H9 (cell line): ENCODE data around the gene BANF1. TPM values are rescaled to one million over a fixed set of nuclear protein-coding genes. Genes with fewer than 3 reads are reported as not detected.

Source experiments
- DNase-seq: peaks from one replicate; pipeline ENCODE4 v3.0.0-alpha.2; 2017
- H2AFZ ChIP-seq: one replicate; pipeline ENCODE4 v1.6.1; 2013; ENCODE audit warnings: mild to moderate bottlenecking, low read length, control low read depth, moderate library complexity
- H2AK5ac ChIP-seq: 2 replicates; pipeline ENCODE4 v1.6.1; 2013; ENCODE audit warnings: low read length, control low read depth, mixed read lengths; ENCODE audit not compliant: insufficient read length
- H2BK120ac ChIP-seq: one replicate; pipeline ENCODE4 v1.6.1; 2013; ENCODE audit warnings: low read depth, mild to moderate bottlenecking, low read length, control low read depth, inconsistent platforms; ENCODE audit not compliant: poor library complexity, severe bottlenecking
- H2BK12ac ChIP-seq: 2 replicates; pipeline ENCODE4 v1.6.1; 2013; ENCODE audit warnings: low read length, control low read depth, mixed read lengths, low read depth; ENCODE audit not compliant: insufficient read length
- H2BK15ac ChIP-seq: 2 replicates; pipeline ENCODE4 v1.6.1; 2013; ENCODE audit warnings: low read depth, low read length, control low read depth
- H2BK20ac ChIP-seq: one replicate; pipeline ENCODE4 v1.6.1; 2013; ENCODE audit warnings: low read depth, mild to moderate bottlenecking, low read length, control low read depth, inconsistent platforms; ENCODE audit not compliant: poor library complexity, severe bottlenecking
- H2BK5ac ChIP-seq: 2 replicates; pipeline ENCODE4 v1.6.1; 2013; ENCODE audit warnings: low read length, control low read depth, mixed read lengths; ENCODE audit not compliant: insufficient read length
- H3K14ac ChIP-seq: 2 replicates; pipeline ENCODE4 v1.6.1; 2013; ENCODE audit warnings: low read length, control low read depth; ENCODE audit not compliant: insufficient read depth
- H3K18ac ChIP-seq: 2 replicates; pipeline ENCODE4 v1.6.1; 2013; ENCODE audit warnings: low read depth, mild to moderate bottlenecking, mixed read lengths, low read length, control low read depth; ENCODE audit not compliant: insufficient read length
- H3K23ac ChIP-seq: 2 replicates; pipeline ENCODE4 v1.6.1; 2013; ENCODE audit warnings: low read length, control low read depth, mixed read lengths, low read depth; ENCODE audit not compliant: insufficient read length
- H3K23me2 ChIP-seq: 2 replicates; pipeline ENCODE4 v1.6.1; 2013; ENCODE audit warnings: low read depth, mild to moderate bottlenecking, mixed read lengths, low read length, control low read depth; ENCODE audit not compliant: insufficient read length, poor library complexity, severe bottlenecking
- H3K27ac ChIP-seq: 2 replicates; pipeline ENCODE4 v1.5.1; 2013; ENCODE audit warnings: low read length, control low read depth, mixed read lengths, low read depth; ENCODE audit not compliant: insufficient read length
- H3K27me3 ChIP-seq: 2 replicates; pipeline ENCODE4 v1.6.1; 2013; ENCODE audit warnings: low read length, control low read depth, inconsistent platforms; ENCODE audit not compliant: insufficient read depth
- H3K4ac ChIP-seq: 2 replicates; pipeline ENCODE4 v1.6.1; 2013; ENCODE audit warnings: low read depth, mild to moderate bottlenecking, control low read depth, inconsistent platforms, low read length, moderate library complexity
- H3K4me1 ChIP-seq: 2 replicates; pipeline ENCODE4 v1.6.1; 2013; ENCODE audit warnings: low read length, control low read depth, inconsistent platforms; ENCODE audit not compliant: insufficient read depth
- H3K4me2 ChIP-seq: 2 replicates; pipeline ENCODE4 v1.6.1; 2013; ENCODE audit warnings: low read length, control low read depth, mixed read lengths; ENCODE audit not compliant: insufficient read length, insufficient read depth
- H3K56ac ChIP-seq: 2 replicates; pipeline ENCODE4 v1.6.1; 2013; ENCODE audit warnings: low read depth, mild to moderate bottlenecking, mixed read lengths, low read length, control low read depth; ENCODE audit not compliant: insufficient read length
- H3K79me1 ChIP-seq: 2 replicates; pipeline ENCODE4 v1.6.1; 2013; ENCODE audit warnings: low read depth, mild to moderate bottlenecking, moderate library complexity, low read length, control low read depth, inconsistent platforms; ENCODE audit not compliant: insufficient read depth, poor library complexity, severe bottlenecking
- H3K79me2 ChIP-seq: 2 replicates; pipeline ENCODE4 v1.6.1; 2013; ENCODE audit warnings: low read length, control low read depth, inconsistent platforms; ENCODE audit not compliant: insufficient read depth
- H3K9ac ChIP-seq: 2 replicates; pipeline ENCODE4 v1.6.1; 2013; ENCODE audit warnings: low read length, control low read depth, mixed read lengths; ENCODE audit not compliant: insufficient read length; ENCODE audit errors: extremely low read depth
- H3K9me3 ChIP-seq: one replicate; pipeline ENCODE4 v1.6.1; 2013; ENCODE audit warnings: low read depth, low read length, inconsistent platforms; ENCODE audit not compliant: control insufficient read depth
- H3T11ph ChIP-seq: one replicate; pipeline ENCODE4 v1.6.1; 2013; ENCODE audit warnings: mild to moderate bottlenecking, low read length, control low read depth, inconsistent platforms
- H4K20me1 ChIP-seq: one replicate; pipeline ENCODE4 v1.6.1; 2013; ENCODE audit not compliant: control insufficient read depth, insufficient read length, insufficient read depth
- H4K5ac ChIP-seq: 2 replicates; pipeline ENCODE4 v1.6.1; 2013; ENCODE audit warnings: low read depth, mild to moderate bottlenecking, mixed read lengths, low read length, control low read depth; ENCODE audit not compliant: insufficient read length
- H4K8ac ChIP-seq: replicated peaks from 2 replicates; pipeline ENCODE4 v1.6.1; 2013; ENCODE audit warnings: low read length, control low read depth, mixed read lengths, low read depth; ENCODE audit not compliant: insufficient read length
- H4K91ac ChIP-seq: 2 replicates; pipeline ENCODE4 v1.6.1; 2013; ENCODE audit warnings: low read depth, mild to moderate bottlenecking, moderate library complexity, mixed read lengths, low read length, control low read depth; ENCODE audit not compliant: insufficient read length
- H3K27ac Mint-ChIP-seq, 3 experiments: 2 replicates in 2 of 3; 3 replicates in 1 of 3; pipeline ENCODE4 v1.8.0; 2020 to 2021; ENCODE audit warnings: mixed read lengths in 3 of 3, mild to moderate bottlenecking in 1 of 3, moderate library complexity in 1 of 3
- H3K27me3 Mint-ChIP-seq: 2 replicates; pipeline ENCODE4 v1.8.0; 2021; ENCODE audit warnings: low read depth, mild to moderate bottlenecking, moderate library complexity, mixed read lengths
- H3K36me3 Mint-ChIP-seq, 3 experiments: 2 replicates in 2 of 3; 3 replicates in 1 of 3; pipeline ENCODE4 v1.8.0; 2020 to 2021; ENCODE audit warnings: low read depth in 3 of 3, mixed read lengths in 3 of 3; ENCODE audit not compliant: insufficient read depth in 1 of 3
- H3K4me1 Mint-ChIP-seq, 2 experiments: 2 replicates each; pipeline ENCODE4 v1.8.0; 2020; ENCODE audit warnings: mixed read lengths in 2 of 2
- H3K4me3 Mint-ChIP-seq, 2 experiments: 2 replicates in 1 of 2; 3 replicates in 1 of 2; pipeline ENCODE4 v1.8.0; 2020 to 2021; ENCODE audit warnings: mild to moderate bottlenecking in 2 of 2, mixed read lengths in 2 of 2, moderate library complexity in 1 of 2
- H3K9me3 Mint-ChIP-seq, 2 experiments: 2 replicates in 1 of 2; 3 replicates in 1 of 2; pipeline ENCODE4 v1.8.0; 2020; ENCODE audit warnings: mild to moderate bottlenecking in 2 of 2, mixed read lengths in 2 of 2, moderate library complexity in 1 of 2
- WGBS: extraction: QIAGEN DNeasy Blood & Tissue Kit; methylation state at CpG from one replicate; pipeline ENCODE4 v1.1.7; 2013; ENCODE audit warnings: missing lambda C conversion rate, low lambda C conversion rate, mixed read lengths; ENCODE audit not compliant: insufficient read length; ENCODE audit errors: extremely low coverage; 5-methylcytosine and 5-hydroxymethylcytosine counted together
- total RNA-seq: library from RNA; stranded (reverse); gene quantifications from 2 replicates; pipeline ENCODE4 v1.2.1, GENCODE V29; 2021
- TF ChIP-seq, protein P1 (sequence below): fragments of 200-600 bp; sonication (generic); conservative IDR thresholded peaks from 3 replicates; pipeline ENCODE4 v1.8.0; 2021; ENCODE audit warnings: antibody characterized with exemption, mild to moderate bottlenecking

The BANF1 gene
- total RNA-seq, 1 experiment from 2014 or later, result 346 TPM

DNA sequence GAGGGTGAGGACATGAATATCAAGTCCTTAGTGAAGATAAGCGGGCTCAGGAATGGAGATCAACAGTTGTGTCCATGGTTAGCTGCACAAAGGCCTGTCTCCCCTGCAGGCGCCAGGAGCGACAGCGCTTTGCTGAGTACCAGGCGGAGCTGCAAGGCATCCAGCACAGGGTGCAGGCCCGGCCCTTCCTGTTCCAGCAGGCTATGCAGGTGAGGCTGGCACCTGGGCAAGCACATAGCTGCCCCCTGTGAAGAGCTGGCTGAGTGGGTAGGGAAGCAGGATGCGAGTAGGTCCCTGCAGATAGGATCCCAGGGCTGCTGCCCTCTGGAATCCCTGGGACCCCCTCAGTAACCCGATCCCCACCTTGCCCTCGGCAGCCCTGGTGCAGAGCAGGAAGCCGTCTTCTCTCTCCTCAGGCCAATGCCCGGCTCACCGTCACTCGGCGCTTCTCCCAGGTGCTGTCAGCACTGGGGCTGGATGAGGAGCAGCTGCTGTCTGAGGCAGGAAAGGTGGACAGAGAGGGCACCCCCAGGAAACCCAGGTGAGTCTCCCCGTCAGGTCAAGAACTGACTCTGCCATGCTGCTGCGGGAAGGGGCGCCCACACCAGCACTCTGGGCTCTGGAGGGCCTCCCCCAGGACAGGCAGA, 43.4 kb upstream of the BANF1 start:
- WGBS, result no CpG with 5 or more reads among the region's 17 CpGs
- no peak overlapping the region for H4K8ac ChIP-seq
- no peak overlapping the region for H3K56ac ChIP-seq
- no peak overlapping the region for H2AFZ ChIP-seq
- TF ChIP-seq, protein P1, sequence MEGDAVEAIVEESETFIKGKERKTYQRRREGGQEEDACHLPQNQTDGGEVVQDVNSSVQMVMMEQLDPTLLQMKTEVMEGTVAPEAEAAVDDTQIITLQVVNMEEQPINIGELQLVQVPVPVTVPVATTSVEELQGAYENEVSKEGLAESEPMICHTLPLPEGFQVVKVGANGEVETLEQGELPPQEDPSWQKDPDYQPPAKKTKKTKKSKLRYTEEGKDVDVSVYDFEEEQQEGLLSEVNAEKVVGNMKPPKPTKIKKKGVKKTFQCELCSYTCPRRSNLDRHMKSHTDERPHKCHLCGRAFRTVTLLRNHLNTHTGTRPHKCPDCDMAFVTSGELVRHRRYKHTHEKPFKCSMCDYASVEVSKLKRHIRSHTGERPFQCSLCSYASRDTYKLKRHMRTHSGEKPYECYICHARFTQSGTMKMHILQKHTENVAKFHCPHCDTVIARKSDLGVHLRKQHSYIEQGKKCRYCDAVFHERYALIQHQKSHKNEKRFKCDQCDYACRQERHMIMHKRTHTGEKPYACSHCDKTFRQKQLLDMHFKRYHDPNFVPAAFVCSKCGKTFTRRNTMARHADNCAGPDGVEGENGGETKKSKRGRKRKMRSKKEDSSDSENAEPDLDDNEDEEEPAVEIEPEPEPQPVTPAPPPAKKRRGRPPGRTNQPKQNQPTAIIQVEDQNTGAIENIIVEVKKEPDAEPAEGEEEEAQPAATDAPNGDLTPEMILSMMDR, result no peak
- no peaks in the 10 kb centered on the region for H3K27me3 ChIP-seq
- H3K79me2 ChIP-seq, result peaks cover 10% of the 10 kb centered on the region; the same call in 1 of the 2 replicates
- no peak overlapping the region for H4K5ac ChIP-seq
- DNase-seq, result no peak
- no peak overlapping the region for H4K91ac ChIP-seq
- peaks cover 5% of the 10 kb centered on the region for H3K79me1 ChIP-seq
- H3K27ac ChIP-seq, result no peak overlapping the region
- H3K4ac ChIP-seq, result no peak overlapping the region
- no peak overlapping the region for H2BK15ac ChIP-seq
- peaks cover 11 to 16% of the 10 kb centered on the region in 2 experiments for H3K4me1 Mint-ChIP-seq
- H4K20me1 ChIP-seq, result no peaks in the 10 kb centered on the region
- H3K23ac ChIP-seq, result no peak overlapping the region
- H3K36me3 Mint-ChIP-seq, result peaks cover 3 to 14% (median 8%) of the 10 kb centered on the region in 3 experiments; a peak in 6 of 7 replicates
- no peak overlapping the region for H3K18ac ChIP-seq
- no peaks in the 10 kb centered on the region; a peak in 1 of 5 replicates for H3K9me3 Mint-ChIP-seq
- H3K4me2 ChIP-seq, result no peak overlapping the region
- no peak overlapping the region for H3K9ac ChIP-seq
- H3K27me3 Mint-ChIP-seq, result no peaks in the 10 kb centered on the region; the same call in 1 of the 2 replicates
- no peak overlapping the region; the same call in 1 of the 2 replicates for H3K14ac ChIP-seq
- no peak overlapping the region for H2BK120ac ChIP-seq
- H2BK20ac ChIP-seq, result no peak overlapping the region
- peak overlapping the region in 1 of 2 experiments; percentile 26; a peak in 1 of 5 replicates for H3K4me3 Mint-ChIP-seq
- no peak overlapping the region for H2BK5ac ChIP-seq
- H3T11ph ChIP-seq, result no peak overlapping the region
- H3K9me3 ChIP-seq, result no peaks in the 10 kb centered on the region
- H3K27ac Mint-ChIP-seq, result peak overlapping the region; percentile 15 to 76 (median 53); a peak in 2 of 7 replicates
- peaks cover 3% of the 10 kb centered on the region for H3K23me2 ChIP-seq
- H2BK12ac ChIP-seq, result no peak overlapping the region
- H2AK5ac ChIP-seq, result no peak overlapping the region
- peaks cover 3% of the 10 kb centered on the region; the same call in 1 of the 2 replicates for H3K4me1 ChIP-seq
